HEK293T (cell line): Measurements from ENCODE around the gene PPFIBP1.

Source experiments
- BHLHE40 ChIP-seq: fragments of 450-650 bp; IDR thresholded peaks from 2 replicates; pipeline ENCODE4 v1.6.1; 2016; ENCODE audit warnings: mild to moderate bottlenecking, moderate library complexity, borderline replicate concordance
- CTBP1 ChIP-seq: fragments of 450-650 bp; IDR thresholded peaks from 2 replicates; pipeline ENCODE4 v1.6.1; 2016; ENCODE audit warnings: borderline replicate concordance
- ELF4 ChIP-seq: fragments of 450-650 bp; IDR thresholded peaks from 2 replicates; pipeline ENCODE4 v1.6.1; 2017; ENCODE audit warnings: antibody characterized with exemption
- FOXA1 ChIP-seq: fragments of 450-650 bp; IDR thresholded peaks from 2 replicates; pipeline ENCODE4 v1.6.1; 2016; ENCODE audit warnings: mild to moderate bottlenecking
- FOXM1 ChIP-seq: fragments of 450-650 bp; IDR thresholded peaks from 2 replicates; pipeline ENCODE4 v1.6.1; 2017; ENCODE audit warnings: mild to moderate bottlenecking, borderline replicate concordance
- HDGF ChIP-seq: fragments of 450-650 bp; IDR thresholded peaks from 2 replicates; pipeline ENCODE4 v1.6.1; 2017; ENCODE audit warnings: antibody characterized with exemption, borderline replicate concordance
- SUZ12 ChIP-seq: fragments of 450-650 bp; IDR thresholded peaks from 2 replicates; pipeline ENCODE4 v1.6.1; 2016; ENCODE audit warnings: mild to moderate bottlenecking
- TARDBP ChIP-seq: fragments of 450-650 bp; IDR thresholded peaks from 2 replicates; pipeline ENCODE4 v1.6.1; 2016
- ZNF384 ChIP-seq: fragments of 450-650 bp; IDR thresholded peaks from 2 replicates; pipeline ENCODE4 v1.6.1; 2016

DNA sequence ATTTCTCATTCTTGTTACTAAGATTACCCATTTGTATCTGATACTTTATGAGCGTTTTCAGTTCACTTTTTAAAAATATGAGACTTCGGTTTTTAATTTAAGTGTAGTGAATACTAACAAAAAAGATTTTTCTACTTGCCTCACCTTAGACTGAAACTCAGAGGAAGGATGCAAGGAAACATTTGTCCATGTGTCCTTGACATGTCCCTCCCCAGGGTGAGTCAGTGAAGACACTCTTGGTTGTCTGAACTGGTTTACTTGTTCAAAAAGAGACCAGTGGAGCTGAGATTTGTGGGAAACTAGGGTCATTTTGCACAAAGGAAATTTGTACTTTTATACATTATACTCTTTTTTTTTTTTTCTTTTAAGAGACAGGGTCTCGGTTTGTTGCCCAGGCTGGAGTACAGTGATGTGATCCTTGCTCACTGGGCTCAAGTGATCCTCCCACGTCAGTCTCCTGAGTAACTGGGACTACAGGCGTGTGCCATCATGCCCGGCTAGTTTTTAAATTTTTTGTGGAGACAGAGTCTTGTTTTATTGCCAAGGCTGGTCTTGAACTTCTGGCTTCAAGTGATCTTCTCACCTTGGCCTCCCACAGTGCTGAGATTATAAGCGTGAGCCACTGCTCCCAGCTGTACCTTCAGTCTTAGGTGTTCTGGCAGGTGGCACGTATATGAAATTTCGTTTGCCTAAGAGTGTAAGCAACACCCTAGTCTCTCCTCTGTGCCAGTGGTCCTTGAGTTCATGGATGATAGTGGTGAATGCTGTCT is 56.7 kb downstream of the PPFIBP1 start:
- no peak for TF ChIP-seq SUZ12
- TF ChIP-seq BHLHE40, result no peak
- no peak for TF ChIP-seq CTBP1
- no peak for TF ChIP-seq FOXA1
- no peak for TF ChIP-seq ELF4
- no peak for TF ChIP-seq HDGF
- no peak for TF ChIP-seq TARDBP
- no peak for TF ChIP-seq FOXM1
- no peak for TF ChIP-seq ZNF384
